Activated CD8-positive, alpha-beta memory T cell treated with anti-CD3 and anti-CD28 coated beads, Interleukin-2, amount 50 U/mL, for 1 hour (primary cell): ENCODE measurements around the gene KRT37.
"Not testable (repeated sequence)": the region's sequence is repeated elsewhere in the genome, so short reads cannot be mapped to it uniquely, and the experiment has no call there.

Source experiments
- DNase-seq: peaks from one replicate; pipeline ENCODE4 v3.0.0-alpha.2; 2020; ENCODE audit errors: extremely low read depth

Gene KRT37

GRCh38 chr17:41434415-41434814 lies 10.0 kb upstream of the KRT37 start:
- DNase-seq: no peak

- DNase-seq: no peak
These were observed 9.6 kb upstream of the KRT37 start for GRCh38 chr17:41434005-41434404.

- no peak for DNase-seq
These were observed 9.2 kb upstream of the KRT37 start for GRCh38 chr17:41433586-41433985.

- DNase-seq: not testable (repeated sequence)
These were observed 6.0 kb upstream of the KRT37 start for GRCh38 chr17:41430376-41430775.

GRCh38 chr17:41429667-41430066 lies 5.3 kb upstream of the KRT37 start:
- no peak for DNase-seq

- no peak for DNase-seq
These were observed 4.4 kb upstream of the KRT37 start for GRCh38 chr17:41428591-41429291.

GRCh38 chr17:41422586-41422985 lies 1.8 kb downstream of the KRT37 start:
- not testable (repeated sequence) for DNase-seq

- no peak for DNase-seq
These were observed 2.8 kb downstream of the KRT37 start for GRCh38 chr17:41421617-41422016.

- DNase-seq: no peak
These were observed 3.3 kb downstream of the KRT37 start for GRCh38 chr17:41421116-41421515.

GRCh38 chr17:41420134-41420533 lies 4.3 kb downstream of the KRT37 start:
- no peak for DNase-seq

GRCh38 chr17:41419716-41420115 lies 4.7 kb downstream of the KRT37 start:
- no peak for DNase-seq

- no peak for DNase-seq
These were observed 6.1 kb downstream of the KRT37 start for GRCh38 chr17:41418116-41418860.

- no peak for DNase-seq
These were observed 6.8 kb downstream of the KRT37 start for GRCh38 chr17:41417576-41418015.

GRCh38 chr17:41417127-41417526 lies 7.3 kb downstream of the KRT37 start:
- DNase-seq: no peak

- DNase-seq: no peak
These were observed 7.9 kb downstream of the KRT37 start for GRCh38 chr17:41416479-41416878.

GRCh38 chr17:41415833-41416335 lies 8.5 kb downstream of the KRT37 start:
- DNase-seq: no peak

- no peak for DNase-seq
These were observed 9.0 kb downstream of the KRT37 start for GRCh38 chr17:41415411-41415810.

- DNase-seq: no peak
These were observed 10.4 kb downstream of the KRT37 start for GRCh38 chr17:41413982-41414381.

- DNase-seq: no peak
These were observed 10.9 kb downstream of the KRT37 start for GRCh38 chr17:41413353-41413957.

- no peak for DNase-seq
These were observed 13.1 kb downstream of the KRT37 start for GRCh38 chr17:41411072-41411840.

- no peak for DNase-seq
These were observed 17.2 kb downstream of the KRT37 start for GRCh38 chr17:41407226-41407625.

- no peak for DNase-seq
These were observed 18.2 kb downstream of the KRT37 start for GRCh38 chr17:41406205-41406604.
